Smooth muscle cell of the brain vasculature (primary cell): ENCODE results near the gene CREG2.

ENCODE experiments used
- DNase-seq: peaks from one replicate; pipeline ENCODE4 v3.0.0-alpha.2; 2012; ENCODE audit warnings: low read depth, low spot score

CREG2 gene

DNA sequence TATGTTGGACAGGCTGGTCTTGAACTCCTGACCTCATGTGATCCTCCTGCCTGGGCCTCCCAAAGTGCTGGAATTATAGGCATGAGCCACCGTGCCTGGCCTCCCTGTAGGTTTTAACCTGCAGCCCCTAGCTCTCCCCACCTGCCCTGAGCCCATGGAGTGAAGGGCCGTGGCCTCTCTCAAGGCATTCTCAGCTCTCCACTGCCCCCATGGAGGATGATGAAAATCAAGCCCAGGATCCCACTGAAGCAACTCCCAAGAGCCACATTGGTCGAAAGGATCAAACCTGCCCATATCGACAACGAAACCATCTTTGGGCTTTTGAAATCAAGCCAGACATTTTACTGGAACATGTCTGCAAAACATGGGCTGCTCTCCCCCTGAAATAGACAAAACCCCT, 22.4 kb upstream of the CREG2 start:
- no peak for DNase-seq

DNA sequence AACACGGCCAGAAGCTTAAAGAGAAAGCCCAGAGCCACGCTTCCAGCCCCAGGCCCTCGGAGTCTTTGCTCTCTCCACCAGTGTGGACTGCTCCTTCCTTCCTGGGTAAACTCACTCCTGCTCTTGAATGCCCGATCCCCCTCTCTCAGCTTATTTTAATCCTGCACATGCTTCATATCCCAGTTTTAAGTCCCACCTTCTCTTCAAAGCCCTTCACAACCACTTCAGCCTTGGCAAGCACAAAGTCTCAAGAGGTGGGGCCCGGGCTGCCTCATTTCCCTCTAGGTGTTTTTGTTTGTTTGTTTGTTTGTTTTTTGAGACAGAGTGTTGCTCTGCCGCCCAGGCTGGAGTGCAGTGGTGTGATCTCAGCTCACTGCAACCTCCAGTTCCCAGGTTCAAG, 21.6 kb upstream of the CREG2 start:
- DNase-seq = no peak

DNA sequence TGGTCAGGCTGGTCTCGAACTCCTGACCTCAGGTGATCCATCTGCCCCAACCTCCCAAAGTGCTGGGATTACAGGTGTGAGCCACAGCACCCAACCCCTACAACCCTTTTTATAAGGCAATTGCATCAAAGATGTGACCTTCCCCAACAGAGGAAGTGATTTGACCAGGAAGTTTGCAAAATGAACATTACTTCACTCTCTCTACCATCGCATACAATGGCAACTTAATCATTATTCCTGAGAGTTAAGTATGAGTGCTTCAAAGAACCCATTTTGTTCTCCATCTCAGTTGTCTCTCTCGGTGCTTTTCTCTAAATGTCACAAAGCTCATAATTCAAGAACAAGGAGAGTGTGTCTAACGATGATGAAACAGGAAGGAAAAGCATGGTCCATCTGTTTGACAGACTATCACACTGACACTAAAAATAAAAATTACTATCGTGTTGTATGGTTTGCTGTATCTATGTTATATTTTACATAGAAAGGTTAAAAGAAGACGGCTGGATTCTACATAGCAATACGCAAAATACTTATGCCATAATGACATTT, 18.1 kb upstream of the CREG2 start:
- no peak for DNase-seq

- no peak for DNase-seq
Measured at GRCh38 chr2:101403745-101404144, 16.4 kb upstream of the CREG2 start.

DNA sequence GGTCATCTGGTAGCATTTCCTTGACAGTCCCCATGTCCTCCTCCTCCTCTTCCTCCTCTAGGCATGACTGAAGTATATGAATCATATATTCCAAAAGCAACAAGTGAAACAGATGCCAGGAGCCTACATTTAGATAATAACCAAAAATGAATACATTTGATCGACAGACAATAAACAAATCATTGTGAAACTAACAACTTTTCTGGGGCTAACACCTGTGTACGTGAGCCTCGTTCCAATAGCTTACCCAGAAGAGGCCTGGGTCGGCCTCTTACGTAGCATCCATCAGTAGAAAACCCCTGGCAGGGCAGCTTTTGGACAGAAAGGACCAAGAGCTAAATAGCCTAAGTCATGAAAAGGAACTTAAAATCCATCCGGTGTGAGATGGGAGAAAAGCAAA, 15.3 kb upstream of the CREG2 start:
- DNase-seq = no peak

- DNase-seq = no peak
Measured at GRCh38 chr2:101401906-101402305, 14.6 kb upstream of the CREG2 start.

DNA sequence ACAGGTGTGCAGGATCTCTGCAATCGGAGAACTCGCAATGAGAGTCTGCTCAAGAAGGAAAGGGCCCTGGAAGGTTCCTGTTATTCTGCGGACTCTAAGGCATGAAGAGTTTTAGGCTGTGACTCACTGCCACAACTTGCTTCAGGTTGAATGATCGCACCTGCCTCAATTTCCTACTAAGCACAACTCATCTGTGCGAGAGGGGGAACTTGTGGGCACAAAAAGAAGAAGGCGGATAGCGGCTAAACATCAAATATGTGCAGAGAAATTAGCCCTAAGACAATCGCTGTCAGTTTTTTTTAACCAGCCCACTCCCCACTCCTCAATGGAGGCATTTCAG, 14.0 kb upstream of the CREG2 start:
- DNase-seq = no peak

- DNase-seq = no peak
Measured at GRCh38 chr2:101400506-101401325, 13.4 kb upstream of the CREG2 start.

DNA sequence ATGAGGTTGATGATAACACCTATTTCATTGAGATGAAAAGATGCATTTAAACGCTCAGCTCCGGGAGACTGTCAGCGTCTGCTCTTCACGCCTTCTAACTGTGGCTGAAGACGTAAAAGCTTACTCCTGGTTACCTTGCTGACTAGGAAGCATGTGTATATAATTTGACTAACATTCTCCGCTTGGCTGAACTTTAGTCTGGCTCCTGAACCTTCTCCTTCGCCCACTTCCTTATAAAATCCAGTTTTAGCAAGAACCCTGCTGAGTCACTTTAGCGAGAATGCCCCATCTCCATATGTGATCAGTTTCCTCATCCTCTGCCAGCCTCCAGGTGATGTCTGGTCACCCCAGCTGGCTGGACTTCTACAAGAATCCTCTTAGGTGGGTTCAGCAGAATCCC, 12.7 kb upstream of the CREG2 start:
- DNase-seq = no peak

GRCh38 chr2:101399021-101399799, 11.9 kb upstream of the CREG2 start:
- no peak for DNase-seq

- no peak for DNase-seq
Measured at GRCh38 chr2:101398116-101398821, 11.0 kb upstream of the CREG2 start.

DNA sequence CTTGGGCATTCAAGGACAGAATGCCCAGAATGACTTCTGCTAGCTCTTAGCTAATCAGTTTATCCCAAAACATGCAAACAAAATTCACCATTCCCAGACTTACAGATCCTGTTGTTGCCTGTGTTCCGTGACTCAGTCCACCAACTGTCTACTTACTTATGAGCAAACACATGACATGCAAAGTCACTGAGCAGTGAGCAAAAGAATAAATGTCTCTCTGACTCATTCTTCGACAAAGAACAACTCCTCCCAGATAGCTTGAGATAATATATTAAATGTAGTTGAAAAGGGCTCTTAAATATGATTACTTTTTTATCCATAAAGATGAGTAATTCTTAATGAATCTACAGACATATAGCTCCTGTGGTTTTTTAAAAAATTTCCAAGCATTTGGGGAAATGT, 9.0 kb upstream of the CREG2 start:
- DNase-seq = no peak

- DNase-seq = no peak
Measured at GRCh38 chr2:101395545-101396315, 8.4 kb upstream of the CREG2 start.

GRCh38 chr2:101388232-101388631, 929 bp upstream of the CREG2 start:
- DNase-seq = no peak

DNA sequence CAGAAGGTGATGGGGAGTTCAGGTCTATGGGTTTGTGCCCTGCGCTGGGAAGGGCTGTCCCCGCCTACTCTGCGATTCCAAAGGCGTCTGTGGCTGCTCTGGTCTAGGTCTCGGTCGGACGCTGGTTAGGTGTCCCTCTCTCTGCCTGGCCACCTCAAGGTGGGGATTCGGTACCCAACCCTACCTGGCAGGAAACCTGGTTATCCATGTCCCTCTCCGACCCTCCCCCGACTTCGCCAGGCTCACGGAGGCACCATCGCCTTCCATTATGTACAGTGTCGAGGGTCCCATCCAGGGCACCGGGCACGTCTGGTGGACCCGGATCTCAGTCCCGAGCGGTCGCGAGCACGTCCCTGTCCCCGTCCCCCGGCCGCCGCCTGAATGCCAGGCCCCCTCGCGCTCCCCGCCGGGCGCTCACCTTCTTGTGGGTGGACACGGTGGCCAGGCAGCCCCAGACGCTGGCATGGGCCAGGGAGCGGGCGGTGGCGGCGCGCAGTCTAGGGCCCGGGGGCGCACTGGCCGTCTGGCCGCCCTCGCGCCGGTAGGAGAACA, 628 bp downstream of the CREG2 start:
- DNase-seq = no peak

- DNase-seq = no peak
Measured at GRCh38 chr2:101383016-101383541, 4.2 kb downstream of the CREG2 start.

DNA sequence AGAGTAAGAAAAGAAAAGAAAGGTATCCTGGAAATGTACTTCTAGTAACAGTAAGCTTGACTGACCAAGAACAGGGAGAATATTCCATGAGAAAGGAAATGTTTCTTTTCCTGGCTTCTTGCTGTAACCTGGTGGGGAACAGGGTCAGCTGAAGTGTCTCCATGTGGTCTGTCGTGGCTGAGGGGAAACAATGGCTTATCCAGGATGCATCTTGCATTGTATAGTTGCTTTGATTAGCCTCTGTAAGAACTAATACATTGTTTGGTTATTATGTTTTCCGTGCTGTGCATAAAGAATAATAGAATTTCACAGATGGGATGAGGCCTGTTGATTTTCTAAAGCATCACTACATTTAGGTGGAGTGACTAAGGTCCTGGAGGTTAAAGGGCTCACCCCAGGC, 4.9 kb downstream of the CREG2 start:
- DNase-seq = no peak

DNA sequence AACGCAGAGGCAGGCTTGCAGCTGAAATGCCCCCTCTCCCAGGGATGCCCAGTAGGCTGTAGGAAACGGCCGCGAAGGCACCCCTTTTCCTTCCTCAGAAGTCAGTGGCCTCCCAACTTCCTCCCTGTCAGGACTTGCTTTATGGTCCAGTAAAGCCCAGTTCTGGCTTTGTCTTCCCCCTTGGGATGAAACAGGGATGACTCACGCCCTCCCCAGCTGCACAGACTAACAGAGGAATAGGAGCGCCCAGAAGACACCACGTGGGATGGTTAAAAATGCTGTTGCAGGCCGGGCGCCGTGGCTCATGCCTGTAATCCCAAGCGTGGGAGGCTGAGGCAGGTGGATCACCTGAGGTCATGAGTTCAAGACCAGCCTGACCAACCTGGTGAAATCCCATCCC, 6.9 kb downstream of the CREG2 start:
- DNase-seq = no peak

DNA sequence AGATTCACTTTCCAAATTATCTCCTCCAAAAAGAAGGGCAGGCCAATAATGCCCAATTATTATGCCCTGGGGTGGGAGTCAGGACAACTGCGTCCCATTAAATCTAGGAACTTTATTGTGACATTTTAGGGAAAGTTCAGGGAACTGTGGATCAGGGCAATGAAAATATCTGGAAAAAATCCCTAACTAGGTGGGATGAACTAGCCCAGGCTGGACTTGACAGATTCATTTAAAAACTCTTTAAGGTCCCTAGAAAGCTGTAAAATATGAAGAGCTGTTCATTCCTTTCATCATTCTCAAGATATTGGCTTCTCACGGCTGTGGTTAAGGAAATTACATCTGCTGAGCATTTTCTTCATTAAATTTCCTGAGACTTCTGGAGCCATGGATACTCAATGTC, 8.2 kb downstream of the CREG2 start:
- no peak for DNase-seq

DNA sequence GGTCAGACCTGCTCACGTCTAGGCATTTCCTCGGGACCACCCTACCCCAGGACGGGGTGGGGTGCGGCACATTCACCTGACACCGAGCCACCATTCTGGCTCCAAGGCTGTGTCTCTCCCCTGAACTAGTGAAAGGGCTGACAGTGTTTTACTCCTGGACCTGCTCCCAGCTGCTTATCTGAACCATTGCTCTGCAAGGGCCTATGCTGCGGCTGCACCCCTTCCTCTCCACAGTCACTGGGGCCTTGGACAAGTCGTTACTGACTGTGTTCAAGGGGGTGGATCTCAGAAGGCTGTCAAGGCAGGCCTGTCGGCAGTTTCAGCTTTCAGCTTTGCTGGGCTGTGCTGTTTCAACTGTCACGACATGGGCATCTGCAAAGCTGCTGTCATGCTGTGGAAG, 11.7 kb downstream of the CREG2 start:
- DNase-seq = no peak
